Posterior vena cava (tissue), 2 donors: ENCODE results near the gene TMEM131L. TPM values are rescaled to one million over a fixed set of nuclear protein-coding genes. Genes with fewer than 3 reads are reported as not detected.
A peak's percentile ranks its signal among the peaks of the same experiment; 100 is the strongest.
"Not testable (repeated sequence)": the region's sequence is repeated elsewhere in the genome, so short reads cannot be mapped to it uniquely, and the experiment has no call there.

ENCODE experiments used
- DNase-seq: peaks from one replicate; pipeline ENCODE4 v3.0.0-alpha.2; 2020; ENCODE audit warnings: low spot score
- intact Hi-C, 2 donors: fragments of 100-400 bp; cut with DNase I; formaldehyde crosslinking; loops; one replicate each; pipeline versions ENCODE4 v1.14.1 to v1.14.2; 2022 to 2023
- total RNA-seq, 2 donors: library from RNA; stranded (reverse); fragmentation: NEBNext Ultra II Directional; extraction: Animal tissue kit (Norgen Biotek cat#: 25700); gene quantifications; one replicate each; pipeline ENCODE4 v1.2.1, GENCODE V29; 2021
- donor health status: DM: yes; HTN: yes; CAD: no.
- donor health status: DM: yes; HTN: yes; CAD: no.

Gene TMEM131L
- total RNA-seq, 2 donors from 2014 or later, result 11.4 to 12.0 TPM

GRCh38 chr4:153438916-153439756, 27.0 kb upstream of the TMEM131L start:
- DNase-seq, result no peak
- intact Hi-C loops, result no loop called here

- no peak for DNase-seq
- intact Hi-C loops, result no loop called here
Measured at GRCh38 chr4:153439831-153440230, 26.3 kb upstream of the TMEM131L start.

DNA sequence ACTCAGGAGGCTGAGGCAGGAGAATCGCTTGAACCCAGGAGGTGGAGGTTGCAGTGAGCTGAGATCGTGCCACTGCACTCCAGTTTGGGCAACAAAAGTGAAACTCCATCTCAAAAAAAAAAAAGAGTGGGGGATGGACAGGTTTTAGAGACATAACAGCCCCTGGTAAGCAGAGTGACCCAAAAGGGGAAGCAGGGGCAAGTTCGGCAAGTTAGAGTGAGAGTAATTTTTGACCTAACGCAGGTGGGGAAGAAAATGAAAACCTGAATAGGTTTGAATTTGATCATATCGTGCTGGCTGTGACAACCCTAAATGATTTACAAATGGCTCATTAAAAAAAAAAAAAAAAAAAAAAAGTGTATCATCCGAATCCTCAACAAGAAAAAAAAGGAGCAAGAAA, 25.7 kb upstream of the TMEM131L start:
- DNase-seq, result no peak
- intact Hi-C loops, result no loop called here

GRCh38 chr4:153447175-153447905, 18.8 kb upstream of the TMEM131L start:
- no peak for DNase-seq
- intact Hi-C loops, result no loop called here

- no peak for DNase-seq
Measured at GRCh38 chr4:153448003-153448731, 18.0 kb upstream of the TMEM131L start.

GRCh38 chr4:153449338-153449737, 16.8 kb upstream of the TMEM131L start:
- DNase-seq, result no peak
- intact Hi-C loops, result no loop called here

More at GRCh38 chr4:153448003-153448731, 18.0 kb upstream of the TMEM131L start:
- intact Hi-C loops, result no loop called here

- intact Hi-C loops, result loop anchor here in 1 of 2 donors (10.0 kb wide), 1 partner anchor 106 kb away; the partner anchor contains the start of gene MND1
- DNase-seq, result no peak
Measured at GRCh38 chr4:153450544-153450917, 15.6 kb upstream of the TMEM131L start.

GRCh38 chr4:153451145-153451544, 15.0 kb upstream of the TMEM131L start:
- DNase-seq, result not testable (repeated sequence)
- intact Hi-C loops, result loop anchor here in 1 of 2 donors (10.0 kb wide), 1 partner anchor 106 kb away; the partner anchor contains the start of gene MND1

DNA sequence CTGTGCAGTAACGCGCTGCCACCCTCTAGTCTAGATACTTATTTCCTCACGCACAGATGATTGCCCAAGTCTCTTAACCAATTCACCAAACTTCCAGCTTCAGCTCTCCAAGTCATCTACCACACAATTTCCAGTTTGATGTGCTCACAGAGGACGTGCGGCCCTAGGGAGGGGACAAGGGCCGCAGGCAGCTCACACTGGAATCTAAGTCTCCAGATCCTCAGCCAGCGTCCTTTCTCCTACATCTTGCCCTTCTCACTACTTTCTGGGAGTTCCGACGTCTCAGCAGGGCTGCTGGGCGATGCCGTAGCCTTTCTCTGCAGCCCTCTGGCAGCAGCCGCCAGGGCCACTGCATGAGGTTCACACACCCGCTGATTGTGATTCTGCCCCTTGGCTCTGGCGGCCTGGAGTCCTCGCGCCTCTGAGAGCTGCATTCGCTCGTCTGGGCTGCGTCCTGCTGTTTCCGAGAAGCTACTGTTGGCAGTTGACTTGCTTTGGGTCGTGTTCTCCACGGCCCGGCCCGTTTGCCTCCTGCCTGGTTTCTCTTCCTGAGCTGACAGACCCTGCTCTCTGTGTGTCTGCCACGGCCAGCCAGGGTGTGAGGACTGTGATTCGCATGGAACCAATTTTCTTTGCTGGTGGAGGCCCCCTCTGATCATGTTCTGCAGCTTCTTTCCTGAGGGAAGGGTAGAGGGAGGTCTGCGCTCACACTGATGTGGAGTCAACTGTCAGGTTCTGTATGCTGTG, 14.1 kb upstream of the TMEM131L start:
- intact Hi-C loops, result loop anchor here in 1 of 2 donors (10.0 kb wide), 1 partner anchor 107 kb away; the partner anchor contains the start of gene MND1

DNA sequence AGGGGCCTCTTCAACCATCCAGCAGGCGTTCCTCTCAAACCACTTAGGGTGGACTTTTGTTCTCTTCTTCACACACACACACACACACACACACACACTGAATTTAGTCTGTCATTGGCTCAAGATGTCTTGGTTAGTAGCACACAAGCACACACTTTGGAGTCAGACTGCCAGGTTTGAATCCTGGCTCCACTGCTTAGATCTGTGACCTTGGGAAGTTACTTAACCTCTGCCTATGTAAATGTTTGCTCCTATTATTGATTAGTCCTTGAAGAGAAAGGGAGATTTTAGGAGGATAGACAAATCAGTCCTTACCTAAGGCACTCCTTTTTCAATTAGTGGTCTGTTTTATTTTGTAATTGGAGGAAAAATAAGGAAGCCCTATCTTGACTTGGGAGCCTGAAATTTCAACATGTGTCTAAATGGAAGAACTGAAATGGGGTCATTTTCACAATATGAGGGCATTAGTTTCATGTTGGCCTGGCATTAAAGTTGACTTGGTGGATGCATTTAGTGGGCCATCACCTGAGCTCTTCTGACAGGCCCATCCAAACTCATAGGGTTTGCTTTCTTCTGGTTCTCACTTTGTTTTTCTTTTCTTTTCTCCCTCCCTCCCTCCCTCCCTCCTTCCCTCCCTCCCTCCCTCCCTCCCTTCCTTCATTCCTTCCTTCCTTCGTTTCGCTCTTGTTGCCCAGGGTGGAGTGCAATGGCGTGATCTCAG, 13.3 kb upstream of the TMEM131L start:
- intact Hi-C loops, result loop anchor here in 1 of 2 donors (10.0 kb wide), 1 partner anchor 108 kb away; the partner anchor contains the start of gene MND1
- no peak for DNase-seq

More for the DNA sequence above, 14.1 kb upstream of the TMEM131L start:
- peak; percentile 82 for DNase-seq

DNA sequence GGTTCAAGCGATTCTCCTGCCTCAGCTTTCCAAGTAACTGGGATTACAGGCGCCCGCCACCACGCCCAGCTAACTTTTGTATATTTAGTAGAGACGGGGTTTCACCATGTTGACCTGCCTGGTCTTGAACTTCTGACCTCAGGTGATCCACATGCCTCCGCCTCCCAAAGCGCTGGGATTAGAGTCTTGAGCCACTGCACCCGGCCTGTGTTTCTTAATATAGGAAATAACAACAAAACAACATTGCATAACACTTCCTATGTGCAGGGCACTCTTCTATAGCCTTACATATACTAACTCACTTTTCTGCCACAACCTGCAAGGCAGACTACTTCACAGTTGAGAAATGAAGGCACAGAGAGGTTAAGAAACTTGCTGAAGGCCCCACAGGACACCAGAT, 12.8 kb upstream of the TMEM131L start:
- no peak for DNase-seq
- intact Hi-C loops, result loop anchor here in 1 of 2 donors (10.0 kb wide), 1 partner anchor 109 kb away; the partner anchor contains the start of gene MND1

GRCh38 chr4:153458969-153459368, 7.2 kb upstream of the TMEM131L start:
- DNase-seq, result no peak
- intact Hi-C loops, result loop anchor here in 1 of 2 donors (10.0 kb wide), 1 partner anchor 114 kb away; the partner anchor contains the start of gene MND1

- intact Hi-C loops, result loop anchor here (10.0 kb wide), 2 partner anchors 113 to 117 kb away; partner anchors contain the start of gene MND1 (in 1 of the 2)
- DNase-seq, result not testable (repeated sequence)
Measured at GRCh38 chr4:153461549-153461948, 4.6 kb upstream of the TMEM131L start.

DNA sequence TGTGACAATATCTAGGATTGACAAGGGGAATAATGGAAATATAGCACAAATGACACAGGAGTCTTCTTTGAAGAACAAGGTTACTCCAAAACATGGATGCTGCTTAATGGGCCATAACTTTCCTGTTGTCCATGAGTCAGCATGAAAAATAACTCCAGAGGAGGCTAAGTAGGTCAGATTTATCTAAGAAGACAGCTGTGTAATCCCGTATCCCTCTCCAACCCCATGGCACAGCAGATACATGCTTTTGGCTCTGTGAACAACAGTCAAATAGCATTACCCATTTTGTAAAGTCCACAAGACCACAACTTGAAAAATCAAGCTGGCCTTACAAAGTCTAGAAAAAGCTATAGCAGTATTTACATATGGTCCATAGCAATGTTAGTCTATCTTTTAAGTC, 2.1 kb upstream of the TMEM131L start:
- no peak for DNase-seq
- intact Hi-C loops, result loop anchor here (10.0 kb wide), 2 partner anchors 111 to 119 kb away; partner anchors contain the start of gene MND1 (in 1 of the 2)

- intact Hi-C loops, result loop anchor here (5.0 to 10.0 kb wide), 3 partner anchors 107 to 120 kb away; partner anchors contain the start of gene MND1 (in 1 of the 2)
Measured at GRCh38 chr4:153465140-153465539, 1.0 kb upstream of the TMEM131L start.

GRCh38 chr4:153465615-153466080, 512 bp upstream of the TMEM131L start:
- intact Hi-C loops, result loop anchor here (5.0 to 10.0 kb wide), 3 partner anchors 107 to 121 kb away; partner anchors contain the start of gene MND1 (in 1 of the 2)
- DNase-seq, result peak; percentile 87

More at GRCh38 chr4:153465140-153465539, 1.0 kb upstream of the TMEM131L start:
- no peak for DNase-seq
